Breast epithelium (tissue), 3 donors: ENCODE data around the gene BNC2.

Source experiments
- CTCF ChIP-seq, 3 donors: fragments of 450-650 bp; IDR thresholded peaks; one replicate each; pipeline ENCODE4 v1.5.1; 2016 to 2017; ENCODE audit warnings: antibody characterized with exemption in 3 of 3, mild to moderate bottlenecking in 3 of 3, moderate library complexity in 3 of 3
- POLR2A ChIP-seq: fragments of 450-650 bp; IDR thresholded peaks from one replicate; pipeline ENCODE4 v1.6.1; 2016; ENCODE audit warnings: antibody characterized with exemption, mild to moderate bottlenecking, moderate library complexity

- TF ChIP-seq CTCF (IDR thresholded peaks at IDR 0.05) (no peak), POLR2A (no peak)
These were observed 6.8 kb upstream of the BNC2 start for GRCh38 chr9:16877256-16877655.
